ENCODE results near the gene ARHGEF11.

- TF ChIP-seq CTCF (IDR thresholded peaks at IDR 0.05) (no peak), POLR2A (IDR thresholded peaks at IDR 0.05) (no peak)
These were observed 136.6 kb downstream of the ARHGEF11 start for GRCh38 chr1:156908955-156909354.

All from Peyer's patch (tissue), 4 donors.